Testis (tissue), 3 donors: ENCODE results near the gene TFE3. TPM values are rescaled to one million over a fixed set of nuclear protein-coding genes. Genes with fewer than 3 reads are reported as not detected.

Experiments used
- DNase-seq: peaks from one replicate; pipeline ENCODE4 v3.0.0-alpha.2; 2019
- H3K27ac ChIP-seq, 2 donors: fragments of 200-600 bp; sonication (generic); one replicate each; pipeline ENCODE4 v1.5.1; 2019
- H3K27me3 ChIP-seq: fragments of 200-600 bp; sonication (generic); one replicate; pipeline ENCODE4 v1.5.1; 2019
- H3K36me3 ChIP-seq: fragments of 200-600 bp; sonication (generic); one replicate; pipeline ENCODE4 v1.5.1; 2017; ENCODE audit warnings: low read depth; ENCODE audit errors: missing control alignments
- H3K4me1 ChIP-seq: fragments of 200-600 bp; sonication (generic); one replicate; pipeline ENCODE4 v1.5.1; 2019
- H3K4me3 ChIP-seq, 2 donors: fragments of 200-600 bp; sonication (generic); one replicate each; pipeline ENCODE4 v1.5.1; 2017 to 2019
- H3K9me3 ChIP-seq: fragments of 200-600 bp; sonication (generic); one replicate; pipeline ENCODE4 v1.5.1; 2017
- CTCF ChIP-seq, 3 experiments: fragments of 450-650 bp in 2 of 3; fragments of 200-600 bp in 1 of 3; sonication (generic) in 1 of 3; IDR thresholded peaks; one replicate each; pipeline ENCODE4 v1.5.1; 2016 to 2019; ENCODE audit warnings: antibody characterized with exemption in 3 of 3, mild to moderate bottlenecking in 2 of 3, moderate library complexity in 1 of 3
- POLR2A ChIP-seq: fragments of 450-650 bp; IDR thresholded peaks from one replicate; pipeline ENCODE4 v1.6.1; 2017; ENCODE audit warnings: antibody characterized with exemption, mild to moderate bottlenecking, moderate library complexity
- WGBS, 2 donors: methylation state at CpG; one replicate each; pipeline ENCODE4 v1.1.5; 2018; 5-methylcytosine and 5-hydroxymethylcytosine counted together
- intact Hi-C: fragments of 100-400 bp; cut with DNase I; formaldehyde crosslinking; loops from one replicate; pipeline ENCODE4 v1.15.1; 2023; ENCODE audit warnings: low total_unique reads
- polyA plus RNA-seq: library from polyadenylated mRNA; stranded (reverse); fragments of 350-450 nt; fragmentation: Illumina TruSeq; extraction: RNeasy Lipid Tissue Mini Kit (QIAGEN cat#74804); gene quantifications from one replicate; pipeline ENCODE4 v1.2.3, GENCODE V29; 2014; ENCODE audit warnings: low read depth, low replicate concordance; ENCODE audit not compliant: insufficient read depth
- total RNA-seq, 2 donors: library from RNA; depleted of rRNA; stranded (reverse); fragments of >200 nt; gene quantifications; one replicate each; pipeline ENCODE4 v1.2.3, GENCODE V29; 2016

The TFE3 gene
- total and polyA plus RNA-seq, 3 donors from 2014 or later: 29.3 to 66.0 (median 53.9) TPM

- Histone ChIP-seq H3K27ac (peak within 1 kb of the TSS; percentile 86 to 91), H3K27me3 (no peaks in the 10 kb centered on the region), H3K4me1 (no peaks in the 10 kb centered on the region), H3K4me3 (peak within 1 kb of the TSS; percentile 59 to 67), H3K9me3 (no peaks in the 10 kb centered on the region), H3K36me3 (no peaks in the 10 kb centered on the region)
- peak; percentile 82 for DNase-seq
- 0 to 1% methylated on average over 17 to 40 of the region's 55 CpGs for WGBS, 2 donors
- intact Hi-C loops: no loop called here
- no peak for TF ChIP-seq POLR2A
- no peak for TF ChIP-seq CTCF (IDR thresholded peaks at IDR 0.05)
Measured at GRCh38 chrX:49079489-49080428, 36.6 kb upstream of the TFE3 start, which contains the start of gene WDR45. TSS of gene WDR45 (minus strand) at chrX:49079887. CDS start at chrX:49078095, 1,792 bp downstream.

GRCh38 chrX:49077941-49078340 lies 34.8 kb upstream of the TFE3 start:
- Histone ChIP-seq H3K4me3 (no peak overlapping the region), H3K27me3 (no peaks in the 10 kb centered on the region), H3K9me3 (no peaks in the 10 kb centered on the region), H3K4me1 (peaks cover 4% of the 10 kb centered on the region), H3K36me3 (no peaks in the 10 kb centered on the region), H3K27ac (no peak overlapping the region)
- no peak for DNase-seq
- TF ChIP-seq CTCF (IDR thresholded peaks at IDR 0.05) (no peak), POLR2A (no peak)
- intact Hi-C loops: no loop called here
- 73 to 84% methylated on average over 5 of the region's 5 CpGs for WGBS, 2 donors

- Histone ChIP-seq H3K4me1 (peaks cover 4% of the 10 kb centered on the region), H3K27ac (no peak overlapping the region), H3K4me3 (no peak overlapping the region), H3K27me3 (no peaks in the 10 kb centered on the region), H3K36me3 (no peaks in the 10 kb centered on the region), H3K9me3 (no peaks in the 10 kb centered on the region)
- no peak for TF ChIP-seq POLR2A
- intact Hi-C loops: no loop called here
- WGBS, 2 donors: 87 to 89% methylated on average over 7 to 9 of the region's 13 CpGs
- DNase-seq: no peak
Measured at GRCh38 chrX:49075347-49075746, 32.2 kb upstream of the TFE3 start.

- WGBS, 2 donors: 0 to 3% methylated on average over 4 to 32 of the region's 61 CpGs
- TF ChIP-seq CTCF (IDR thresholded peaks at IDR 0.05) (no peak), POLR2A (no peak)
- intact Hi-C loops: no loop called here
- H3K9me3 ChIP-seq: no peaks in the 10 kb centered on the region
- peak; percentile 95 for DNase-seq
- peak within 1 kb of the TSS; percentile 49 to 64 for H3K4me3 ChIP-seq
- H3K4me1 ChIP-seq: peaks cover 4% of the 10 kb centered on the region
- H3K27me3 ChIP-seq: no peaks in the 10 kb centered on the region
- H3K36me3 ChIP-seq: no peaks in the 10 kb centered on the region
- peak within 1 kb of the TSS in 1 of 2 donors; percentile 72 for H3K27ac ChIP-seq
Measured at GRCh38 chrX:49073601-49074575, 30.7 kb upstream of the TFE3 start, which contains the start of gene PRAF2. TSS of gene PRAF2 (minus strand) at chrX:49074002. CDS start at chrX:49073987, 15 bp downstream.

- 6 to 16% methylated on average over 8 to 10 of the region's 10 CpGs for WGBS, 2 donors
- Histone ChIP-seq H3K9me3 (no peaks in the 10 kb centered on the region), H3K27ac (no peak overlapping the region), H3K4me1 (peaks cover 4% of the 10 kb centered on the region), H3K27me3 (no peaks in the 10 kb centered on the region), H3K4me3 (peak overlapping the region; percentile 9 to 23), H3K36me3 (no peaks in the 10 kb centered on the region)
- intact Hi-C loops: no loop called here
- DNase-seq: no peak
- no peak for TF ChIP-seq CTCF (IDR thresholded peaks at IDR 0.05)
- TF ChIP-seq POLR2A: no peak
Measured at GRCh38 chrX:49072712-49073095, 29.5 kb upstream of the TFE3 start.
